NCI-H526 (cell line): ENCODE measurements around the gene MAP1S.

Experiments used
- DNase-seq, 2 experiments: peaks; one replicate each; lab custom pipeline; 2025; lab: John Stamatoyannopoulos, UW

Gene MAP1S

DNA sequence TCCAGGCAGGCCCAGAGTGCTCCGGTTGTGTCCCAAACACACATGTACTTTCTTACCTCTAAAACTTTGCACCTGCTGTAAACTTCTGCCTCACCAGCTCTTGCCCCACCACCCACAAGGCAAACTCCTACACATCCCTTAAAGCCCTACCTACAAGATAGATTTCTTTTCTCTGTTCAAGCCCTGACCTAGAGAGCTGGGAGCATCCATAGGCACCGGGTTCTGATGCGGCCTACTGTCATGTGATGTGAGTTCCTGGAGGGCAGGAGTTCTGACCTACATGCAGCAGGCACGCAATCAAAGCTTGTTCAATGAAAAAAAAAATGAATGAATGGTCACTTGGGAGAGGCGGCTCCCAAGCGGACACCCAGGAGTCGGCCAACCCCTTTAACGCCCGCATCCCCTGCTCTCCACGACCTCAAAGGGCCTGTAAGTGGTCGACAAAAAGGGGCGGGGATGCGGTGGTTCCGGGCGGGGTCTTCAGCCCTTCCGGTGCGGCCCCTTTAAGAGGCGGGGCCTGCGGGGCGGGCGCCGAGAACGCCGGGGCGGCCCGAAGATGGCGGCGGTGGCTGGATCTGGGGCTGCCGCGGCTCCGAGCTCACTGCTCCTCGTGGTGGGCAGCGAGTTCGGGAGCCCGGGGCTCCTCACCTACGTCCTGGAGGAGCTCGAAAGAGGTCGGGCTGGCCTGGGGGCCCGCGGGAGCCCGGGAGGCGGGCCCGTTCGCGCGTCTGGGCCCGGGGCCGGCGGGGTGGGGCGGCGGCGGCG is at the start of gene MAP1S:
Gene MAP1S, plus strand, starts transcription at position 534 of the 765 bp plus-strand sequence. Its CDS starts 23 bp downstream, at position 557.
- DNase-seq: peak in 1 of 2 experiments; percentile 54

DNA sequence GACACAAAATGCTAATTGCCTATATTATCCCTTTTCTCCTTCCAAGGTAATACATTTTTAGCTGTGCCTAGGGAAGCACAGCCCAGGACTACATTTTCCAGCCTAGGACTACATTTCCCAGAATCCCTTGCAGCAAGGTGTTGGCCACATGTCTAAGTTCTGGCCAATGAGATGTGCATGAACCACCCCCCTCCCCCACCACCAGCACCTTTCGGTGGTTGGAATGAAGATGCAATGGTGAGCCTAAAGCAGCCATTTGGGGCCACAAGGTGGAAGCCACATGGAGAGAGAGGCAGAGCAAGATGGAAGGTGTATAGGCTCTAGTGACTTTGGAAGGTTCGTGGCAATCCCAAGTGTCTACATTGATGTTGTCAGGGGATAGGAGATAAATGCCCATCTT is 47.4 kb upstream of the MAP1S start:
- DNase-seq: peak in 1 of 2 experiments; percentile 53

GRCh38 chr19:17673937-17674799 is 45.1 kb upstream of the MAP1S start:
- no peak for DNase-seq

GRCh38 chr19:17676295-17676694 is 43.0 kb upstream of the MAP1S start:
- DNase-seq: no peak

DNA sequence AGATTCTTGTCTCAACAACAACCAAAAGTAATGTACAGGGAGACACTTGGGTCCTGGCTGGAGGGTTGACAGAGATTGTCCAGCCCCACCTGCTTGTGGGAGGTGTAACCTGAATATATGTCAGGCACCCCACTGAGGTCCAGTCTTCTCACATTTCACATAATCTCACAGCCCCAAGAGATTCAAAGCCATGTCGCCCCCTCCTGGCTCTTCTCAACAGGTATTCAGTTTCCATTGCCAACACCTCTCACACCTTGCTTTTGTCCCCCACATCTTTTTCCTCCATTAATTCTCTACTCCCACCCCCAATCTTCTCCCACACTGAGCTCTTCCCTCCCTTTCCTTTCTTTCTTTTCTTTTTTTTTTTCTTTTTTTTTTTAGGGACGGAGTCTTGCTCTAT is 42.3 kb upstream of the MAP1S start:
- DNase-seq: no peak

DNA sequence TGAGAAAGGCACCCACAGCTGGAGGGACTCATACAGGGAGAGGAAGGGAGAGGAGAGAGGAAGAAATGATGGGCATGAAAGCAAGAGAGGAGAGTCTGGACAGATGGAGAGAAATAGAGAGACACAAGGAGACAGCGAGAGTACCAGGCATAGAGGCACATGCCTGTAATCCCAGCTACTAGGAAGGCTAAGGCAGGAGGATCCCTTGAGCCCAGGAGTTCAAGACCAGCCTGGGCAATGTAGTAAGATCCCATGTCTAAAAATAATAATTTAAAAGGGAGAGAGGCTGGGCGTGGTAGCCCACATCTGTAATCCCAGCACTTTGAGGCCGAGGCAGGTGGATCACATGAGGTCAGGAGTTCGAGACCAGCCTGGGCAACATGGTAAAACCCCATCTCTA is 40.4 kb upstream of the MAP1S start:
- no peak for DNase-seq

DNA sequence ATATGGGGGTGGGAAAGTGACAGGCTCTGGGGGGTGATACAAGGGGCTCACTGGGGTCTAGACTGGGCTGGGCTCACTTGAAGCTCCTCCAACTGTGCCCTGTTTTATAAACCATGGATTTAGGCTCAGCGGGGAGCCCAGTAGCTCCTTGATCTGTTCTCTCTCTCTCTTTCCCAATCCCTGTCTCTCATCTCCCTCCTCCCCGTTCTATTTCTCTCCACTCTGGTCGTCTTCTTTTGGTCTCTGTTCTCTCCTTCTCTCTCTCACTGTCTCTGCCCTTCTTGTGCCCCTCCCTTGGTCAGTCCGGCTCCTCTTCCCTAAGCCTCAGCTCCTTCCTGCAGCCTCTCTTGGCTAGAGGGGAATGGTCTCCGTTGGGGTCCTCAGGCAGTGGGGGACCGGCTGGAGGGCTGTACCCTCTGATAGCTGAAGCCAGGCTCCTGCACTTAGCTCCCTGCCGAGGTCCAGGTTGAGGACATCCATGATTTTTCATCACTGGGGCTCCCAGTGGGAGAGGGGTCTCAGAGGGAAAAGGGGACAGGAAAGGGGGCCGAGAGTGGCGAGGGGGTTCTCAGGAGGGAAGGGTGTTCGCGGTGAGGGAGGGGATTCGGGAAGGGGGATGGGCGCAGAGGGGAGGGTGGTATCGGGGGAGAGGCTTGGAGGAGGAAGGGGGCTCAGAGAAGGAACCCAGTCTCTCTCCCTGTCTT is 39.6 kb upstream of the MAP1S start:
- no peak for DNase-seq

DNA sequence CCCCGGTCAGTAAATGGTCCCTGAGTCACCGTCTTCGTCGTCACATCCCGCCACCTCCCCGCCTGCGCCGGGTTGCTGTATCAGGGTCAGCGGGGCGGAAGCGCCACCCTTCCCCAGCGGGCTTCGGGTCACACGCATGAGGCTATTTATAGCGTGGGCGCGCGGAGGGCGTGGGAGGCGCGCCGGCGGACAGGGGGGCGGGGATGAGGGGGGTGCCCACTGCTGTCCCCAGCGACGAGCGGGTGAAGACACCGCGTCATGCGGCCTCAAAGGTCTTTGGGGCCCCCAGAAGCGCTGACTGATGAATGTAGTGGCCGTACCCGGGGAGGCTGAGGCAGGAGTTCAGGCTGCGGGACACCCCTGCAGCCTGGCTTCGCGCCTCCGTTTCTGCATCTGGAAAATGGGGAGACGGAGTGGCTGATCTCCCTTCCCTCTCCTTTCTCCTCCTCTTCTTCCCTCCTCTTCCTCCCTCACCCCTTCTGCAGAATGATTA is 39.0 kb upstream of the MAP1S start:
- no peak for DNase-seq

DNA sequence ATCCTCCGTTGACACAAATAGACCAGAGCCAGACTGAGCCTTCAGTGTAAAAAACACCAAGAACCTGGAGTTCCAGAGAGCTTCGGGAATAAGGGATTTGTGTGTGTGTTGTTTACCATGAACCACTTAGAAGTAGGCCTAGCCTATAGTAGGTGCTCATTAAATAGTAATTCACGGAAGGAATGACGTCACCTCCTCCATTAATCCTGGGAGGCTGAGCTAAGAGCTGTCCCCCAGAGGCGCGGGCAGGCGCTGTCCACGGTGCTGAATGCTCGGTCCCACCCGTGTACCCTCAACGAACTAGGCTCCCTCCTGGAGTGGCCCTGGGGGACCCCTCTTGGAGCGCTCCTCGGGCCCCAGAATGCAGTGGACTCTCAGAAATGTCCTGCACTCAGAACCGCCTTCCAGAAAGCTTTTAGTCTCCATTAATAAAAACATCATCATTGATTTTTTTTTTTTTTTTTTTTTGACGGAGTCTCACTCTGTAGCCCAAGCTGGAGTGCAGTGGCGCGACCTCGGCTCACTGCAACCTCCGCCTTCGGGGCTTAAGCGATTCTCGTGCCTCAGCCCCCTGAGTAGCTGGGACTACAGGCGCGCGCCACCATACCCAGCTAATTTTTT is 37.7 kb upstream of the MAP1S start:
- no peak for DNase-seq

DNA sequence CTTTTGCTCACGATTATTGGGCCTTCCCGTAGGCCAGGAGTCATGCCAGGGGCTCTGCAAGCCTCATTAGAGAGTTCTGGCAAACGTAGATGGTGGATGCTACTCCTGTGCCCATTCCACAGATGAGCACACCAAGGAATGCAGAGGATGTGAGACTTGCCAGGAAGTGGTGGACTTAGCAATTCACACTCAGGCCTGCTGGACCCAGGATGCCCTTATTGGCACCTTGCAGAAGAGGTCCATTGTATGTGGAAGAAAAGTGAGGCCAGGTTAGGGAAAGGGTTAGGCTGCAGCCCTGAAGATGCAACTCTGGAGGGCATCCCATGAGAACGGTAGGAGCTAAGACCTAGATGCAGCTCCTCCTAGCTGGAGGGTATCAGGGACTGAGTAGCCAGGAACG is 37.0 kb upstream of the MAP1S start:
- DNase-seq: no peak

- DNase-seq: no peak
These were observed 36.2 kb upstream of the MAP1S start for GRCh38 chr19:17683078-17683477.

GRCh38 chr19:17684256-17684655 is 35.0 kb upstream of the MAP1S start:
- DNase-seq: no peak

- DNase-seq: no peak
These were observed 33.7 kb upstream of the MAP1S start for GRCh38 chr19:17685451-17686022.

DNA sequence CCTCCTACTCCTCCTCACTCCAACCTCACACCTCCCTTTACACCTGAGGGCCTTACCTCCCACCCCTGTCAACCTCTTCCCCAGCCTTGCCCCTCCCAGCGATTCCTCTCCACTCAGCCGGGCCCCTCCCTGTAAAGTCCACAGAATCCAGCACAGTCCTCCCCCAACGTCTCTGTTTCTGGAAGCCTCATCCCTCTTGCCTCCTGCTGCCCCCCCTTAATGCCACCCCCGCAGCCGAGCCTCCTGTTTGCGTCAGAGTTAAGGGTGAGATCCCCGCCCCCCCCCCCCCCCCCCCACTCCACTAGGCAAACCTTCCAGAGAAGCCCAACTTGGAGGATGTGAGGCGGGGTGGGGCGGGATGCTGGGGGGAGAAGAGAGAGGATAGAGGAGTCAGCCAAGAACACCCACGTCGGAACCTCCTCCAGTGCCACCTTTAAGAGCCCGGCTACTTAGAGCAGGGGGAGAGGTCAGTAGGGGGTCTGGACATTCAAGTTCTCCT is 33.2 kb upstream of the MAP1S start:
- no peak for DNase-seq

DNA sequence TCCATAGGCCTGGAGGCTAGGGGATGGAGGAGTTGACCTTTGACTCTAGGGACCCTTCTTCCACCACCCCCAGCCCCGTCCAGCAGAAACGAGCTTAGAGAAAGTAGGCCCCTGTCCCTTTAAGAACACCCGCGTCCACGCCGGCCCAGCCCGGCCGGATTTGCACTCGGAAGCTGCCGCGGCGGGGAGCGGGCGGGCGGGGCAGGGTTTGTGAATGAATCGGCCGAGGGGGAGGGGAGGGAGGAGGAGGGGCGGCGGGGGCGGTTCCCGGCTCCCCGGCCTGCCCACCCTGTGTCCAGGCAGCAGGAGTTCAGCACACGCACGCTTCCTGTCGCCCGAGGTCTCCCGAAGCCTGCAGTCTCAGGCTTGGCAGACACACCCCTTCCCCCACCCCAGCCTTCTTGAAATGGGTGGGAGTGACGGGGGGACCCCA is 32.7 kb upstream of the MAP1S start:
- peak in 1 of 2 experiments; percentile 65 for DNase-seq

GRCh38 chr19:17687141-17687856 is 32.0 kb upstream of the MAP1S start:
- DNase-seq: peak in 1 of 2 experiments; percentile 28

GRCh38 chr19:17687857-17688784 is 31.2 kb upstream of the MAP1S start, which contains the start of gene UNC13A:
Gene UNC13A (minus strand): TSS chr19:17688354. CDS start chr19:17688199, 155 bp downstream.
- peak in 1 of 2 experiments; percentile 65 for DNase-seq

DNA sequence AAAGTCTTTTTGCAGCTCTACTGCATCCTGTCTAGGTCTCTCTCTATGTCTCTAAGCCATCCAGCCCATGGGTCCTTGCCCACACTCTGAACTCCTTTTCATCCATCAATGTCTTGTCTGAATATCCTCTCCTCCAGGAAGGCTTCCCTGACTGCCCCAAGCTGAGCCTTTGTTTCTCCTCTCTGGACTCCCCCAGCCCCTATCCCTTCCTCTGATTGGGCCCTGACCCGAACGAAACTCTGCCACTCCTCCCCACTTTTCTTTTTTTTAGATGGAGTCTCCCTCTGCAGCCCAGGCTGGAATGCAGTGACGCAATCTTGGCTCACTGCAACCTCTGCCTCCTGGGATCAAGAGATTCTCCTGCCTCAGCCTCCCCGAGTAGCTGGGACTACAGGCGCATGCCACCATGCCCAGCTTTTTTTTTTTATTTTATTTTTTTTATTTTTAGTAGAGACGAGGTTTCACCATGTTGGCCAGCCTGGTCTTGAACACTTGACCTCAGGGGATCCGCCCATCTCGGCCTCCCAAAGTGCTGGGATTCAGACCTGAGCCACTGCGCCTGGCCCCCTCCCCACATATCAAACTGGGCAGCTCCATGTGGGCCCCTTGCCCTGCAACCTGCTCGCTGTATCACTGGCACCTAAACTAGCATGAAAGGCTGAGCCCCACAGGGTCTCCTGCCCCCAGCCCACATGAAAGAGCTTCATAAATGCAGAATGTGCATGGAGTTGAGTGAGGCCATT is 30.3 kb upstream of the MAP1S start:
- no peak for DNase-seq

- no peak for DNase-seq
These were observed 26.7 kb upstream of the MAP1S start for GRCh38 chr19:17692566-17692965.
